Brain microvascular endothelial cell (primary cell): ENCODE measurements around the gene CHPT1.

Source experiments
- DNase-seq: peaks from one replicate; pipeline ENCODE4 v3.0.0-alpha.2; 2020
- H3K27ac ChIP-seq: fragments of 250-450 bp; sonication (Bioruptor Pico); 2 replicates; pipeline ENCODE4 v1.5.1; 2020; ENCODE audit warnings: mild to moderate bottlenecking, moderate library complexity
- H3K27me3 ChIP-seq: fragments of 250-450 bp; sonication (Bioruptor Pico); replicated peaks from 2 replicates; pipeline ENCODE4 v1.5.1; 2020; ENCODE audit warnings: mild to moderate bottlenecking
- H3K36me3 ChIP-seq: fragments of 250-450 bp; sonication (Bioruptor Pico); replicated peaks from 2 replicates; pipeline ENCODE4 v1.5.1; 2020; ENCODE audit warnings: mild to moderate bottlenecking
- H3K4me3 ChIP-seq: 2 replicates; pipeline ENCODE4 v1.5.1; 2011; ENCODE audit warnings: low read depth, mild to moderate bottlenecking, control low read depth, low read length, moderate library complexity
- in situ Hi-C: cut with HindIII; loops from 2 replicates; pipeline ENCODE4 v1.10.0; 2017; ENCODE audit warnings: low sequenced_read_pairs, low pct_ligation_motif_present
- TF ChIP-seq, protein P1 (sequence below): IDR thresholded peaks from 2 replicates; pipeline ENCODE4 v1.5.1; 2011; ENCODE audit warnings: low read depth, mild to moderate bottlenecking, moderate library complexity, low read length, control low read depth, inconsistent platforms; ENCODE audit errors: missing control alignments

The CHPT1 gene

GRCh38 chr12:101748907-101749306 is 51.5 kb downstream of the CHPT1 start:
- Histone ChIP-seq H3K27ac (no peak overlapping the region), H3K27me3 (no peaks in the 10 kb centered on the region), H3K36me3 (peaks cover 24% of the 10 kb centered on the region), H3K4me3 (no peak overlapping the region)
- TF ChIP-seq, protein P1, sequence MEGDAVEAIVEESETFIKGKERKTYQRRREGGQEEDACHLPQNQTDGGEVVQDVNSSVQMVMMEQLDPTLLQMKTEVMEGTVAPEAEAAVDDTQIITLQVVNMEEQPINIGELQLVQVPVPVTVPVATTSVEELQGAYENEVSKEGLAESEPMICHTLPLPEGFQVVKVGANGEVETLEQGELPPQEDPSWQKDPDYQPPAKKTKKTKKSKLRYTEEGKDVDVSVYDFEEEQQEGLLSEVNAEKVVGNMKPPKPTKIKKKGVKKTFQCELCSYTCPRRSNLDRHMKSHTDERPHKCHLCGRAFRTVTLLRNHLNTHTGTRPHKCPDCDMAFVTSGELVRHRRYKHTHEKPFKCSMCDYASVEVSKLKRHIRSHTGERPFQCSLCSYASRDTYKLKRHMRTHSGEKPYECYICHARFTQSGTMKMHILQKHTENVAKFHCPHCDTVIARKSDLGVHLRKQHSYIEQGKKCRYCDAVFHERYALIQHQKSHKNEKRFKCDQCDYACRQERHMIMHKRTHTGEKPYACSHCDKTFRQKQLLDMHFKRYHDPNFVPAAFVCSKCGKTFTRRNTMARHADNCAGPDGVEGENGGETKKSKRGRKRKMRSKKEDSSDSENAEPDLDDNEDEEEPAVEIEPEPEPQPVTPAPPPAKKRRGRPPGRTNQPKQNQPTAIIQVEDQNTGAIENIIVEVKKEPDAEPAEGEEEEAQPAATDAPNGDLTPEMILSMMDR: no peak
- in situ Hi-C loops: no loop called here
- DNase-seq: no peak

GRCh38 chr12:101749657-101750056 is 52.2 kb downstream of the CHPT1 start:
- Histone ChIP-seq H3K27ac (no peak overlapping the region), H3K4me3 (no peak overlapping the region), H3K36me3 (peaks cover 20% of the 10 kb centered on the region), H3K27me3 (no peaks in the 10 kb centered on the region)
- DNase-seq: no peak
- in situ Hi-C loops: no loop called here
- TF ChIP-seq, protein P1: no peak

GRCh38 chr12:101750152-101750551 is 52.7 kb downstream of the CHPT1 start:
- no peak for DNase-seq
- no peak overlapping the region for H3K27ac ChIP-seq

GRCh38 chr12:101759396-101760047 is 62.1 kb downstream of the CHPT1 start:
- Histone ChIP-seq H3K27ac (no peak overlapping the region), H3K36me3 (peaks cover 8% of the 10 kb centered on the region), H3K27me3 (no peaks in the 10 kb centered on the region), H3K4me3 (no peak overlapping the region)
- peak; percentile 16 for DNase-seq
- in situ Hi-C loops: no loop called here
- TF ChIP-seq, protein P1: peak; percentile 73

More at GRCh38 chr12:101750152-101750551, 52.7 kb downstream of the CHPT1 start:
- Histone ChIP-seq H3K27me3 (no peaks in the 10 kb centered on the region), H3K36me3 (peaks cover 20% of the 10 kb centered on the region), H3K4me3 (no peak overlapping the region)
- in situ Hi-C loops: no loop called here
- TF ChIP-seq, protein P1: no peak

GRCh38 chr12:101761350-101761749 is 63.9 kb downstream of the CHPT1 start:
- Histone ChIP-seq H3K27ac (no peak overlapping the region), H3K27me3 (no peaks in the 10 kb centered on the region), H3K36me3 (peaks cover 10% of the 10 kb centered on the region), H3K4me3 (no peak overlapping the region)
- TF ChIP-seq, protein P1: no peak
- in situ Hi-C loops: no loop called here
- peak; percentile 18 for DNase-seq

DNA sequence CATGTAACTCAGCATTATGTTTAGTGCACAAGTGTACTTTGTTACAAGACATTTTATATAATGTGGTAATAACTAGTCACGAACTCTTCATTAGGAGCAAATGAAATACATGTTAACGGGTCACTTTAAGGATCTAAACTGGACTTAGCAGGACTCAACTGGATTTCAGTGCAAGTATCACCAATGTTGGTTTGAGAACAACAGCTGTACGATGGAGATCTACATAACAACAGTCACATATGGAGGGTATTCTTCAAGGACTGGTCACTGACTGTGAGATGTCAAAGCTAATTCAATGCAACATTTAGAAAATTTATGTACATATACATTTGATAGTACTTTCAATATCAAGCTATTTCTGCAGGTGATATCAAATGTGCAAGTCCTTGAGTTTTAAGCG is 64.3 kb downstream of the CHPT1 start:
- in situ Hi-C loops: no loop called here
- Histone ChIP-seq H3K27me3 (no peaks in the 10 kb centered on the region), H3K4me3 (no peak overlapping the region), H3K27ac (no peak overlapping the region), H3K36me3 (peaks cover 10% of the 10 kb centered on the region)
- DNase-seq: no peak
- TF ChIP-seq, protein P1: no peak
